Measurements from ENCODE around the gene NUP62. TPM values are rescaled to one million over a fixed set of nuclear protein-coding genes. Genes with fewer than 3 reads are reported as not detected.

NUP62 gene
- total RNA-seq, 6 donors from 2014 or later: 34.7 to 44.4 (median 40.1) TPM

- 77 to 80% methylated on average over 17 to 23 of the region's 23 CpGs for WGBS, 2 donors
- no peaks in the 10 kb centered on the region for H3K9me3 ChIP-seq
- DNase-seq (peak in 1 of 2 donors; percentile 64), ATAC-seq (ENCODE audit: low FRiP score in 2 of 2) (no peak)
- H3K27ac ChIP-seq: no peak overlapping the region
- peaks cover 10 to 13% (median 11%) of the 10 kb centered on the region in 4 donors for H3K4me1 ChIP-seq
- H3K36me3 ChIP-seq: peaks cover 27 to 51% (median 43%) of the 10 kb centered on the region in 4 donors
- no peak overlapping the region for H3K4me3 ChIP-seq
- no peak for TF ChIP-seq POLR2A (IDR thresholded peaks at IDR 0.05)
- no peak for TF ChIP-seq EP300 (IDR thresholded peaks at IDR 0.05)
- no peak for TF ChIP-seq POLR2AphosphoS5 (IDR thresholded peaks at IDR 0.05)
- TF ChIP-seq CTCF (IDR thresholded peaks at IDR 0.05): no peak
- H3K27me3 ChIP-seq: peaks cover 0 to 3% (median 0%) of the 10 kb centered on the region in 4 donors
Measured at GRCh38 chr19:49887037-49887664, 42.2 kb downstream of the NUP62 start.

- DNase-seq: no peak
- 91 to 94% methylated on average over 3 of the region's 3 CpGs for WGBS, 2 donors
- Histone ChIP-seq H3K9me3 (no peaks in the 10 kb centered on the region), H3K36me3 (peaks cover 46 to 74% (median 66%) of the 10 kb centered on the region in 4 donors), H3K4me1 (peaks cover under 1 to 2% (median 1%) of the 10 kb centered on the region in 4 donors), H3K27me3 (no peaks in the 10 kb centered on the region), H3K27ac (no peak overlapping the region), H3K4me3 (no peak overlapping the region)
- no peak for TF ChIP-seq POLR2A (IDR thresholded peaks at IDR 0.05)
- TF ChIP-seq EP300 (IDR thresholded peaks at IDR 0.05): no peak
- TF ChIP-seq POLR2AphosphoS5 (IDR thresholded peaks at IDR 0.05): no peak
- no peak for TF ChIP-seq CTCF (IDR thresholded peaks at IDR 0.05)
- ATAC-seq (ENCODE audit: low FRiP score in 2 of 2): no peak
Measured at GRCh38 chr19:49884760-49885159, 44.5 kb downstream of the NUP62 start.

- peaks cover 51 to 75% (median 68%) of the 10 kb centered on the region in 4 donors for H3K36me3 ChIP-seq
- H3K27ac ChIP-seq: no peak overlapping the region
- no peaks in the 10 kb centered on the region for H3K27me3 ChIP-seq
- WGBS, 2 donors: 97 to 98% methylated on average over 13 to 18 of the region's 18 CpGs
- H3K4me1 ChIP-seq: peaks cover 0 to 3% (median 0%) of the 10 kb centered on the region in 4 donors
- no peaks in the 10 kb centered on the region for H3K9me3 ChIP-seq
- no peak for TF ChIP-seq POLR2A (IDR thresholded peaks at IDR 0.05)
- TF ChIP-seq EP300 (IDR thresholded peaks at IDR 0.05): no peak
- TF ChIP-seq POLR2AphosphoS5 (IDR thresholded peaks at IDR 0.05): no peak
- no peak for TF ChIP-seq CTCF (IDR thresholded peaks at IDR 0.05)
- ATAC-seq (ENCODE audit: low FRiP score in 2 of 2): no peak
- peak in 1 of 2 donors; percentile 54 for DNase-seq
- H3K4me3 ChIP-seq: no peak overlapping the region
Measured at GRCh38 chr19:49884109-49884508, 45.2 kb downstream of the NUP62 start.

- Histone ChIP-seq H3K27ac (no peak overlapping the region), H3K4me3 (no peak overlapping the region), H3K9me3 (no peaks in the 10 kb centered on the region), H3K27me3 (no peaks in the 10 kb centered on the region), H3K4me1 (peaks cover 6 to 13% (median 10%) of the 10 kb centered on the region in 4 donors), H3K36me3 (peaks cover 51 to 71% (median 65%) of the 10 kb centered on the region in 4 donors)
- TF ChIP-seq POLR2AphosphoS5 (IDR thresholded peaks at IDR 0.05): no peak
- no peak for TF ChIP-seq CTCF (IDR thresholded peaks at IDR 0.05)
- TF ChIP-seq EP300 (IDR thresholded peaks at IDR 0.05): no peak
- TF ChIP-seq POLR2A (IDR thresholded peaks at IDR 0.05): no peak
- no peak for DNase-seq
- 92 to 99% methylated on average over 5 of the region's 5 CpGs for WGBS, 2 donors
- no peak for ATAC-seq (ENCODE audit: low FRiP score in 2 of 2)
Measured at GRCh38 chr19:49883094-49883493, 46.2 kb downstream of the NUP62 start.

GRCh38 chr19:49882643-49883042 lies 46.7 kb downstream of the NUP62 start:
- peaks cover 51 to 71% (median 64%) of the 10 kb centered on the region in 4 donors for H3K36me3 ChIP-seq
- ATAC-seq (ENCODE audit: low FRiP score in 2 of 2) (no peak), DNase-seq (peak in 1 of 2 donors; percentile 72)
- H3K27me3 ChIP-seq: no peaks in the 10 kb centered on the region
- H3K4me3 ChIP-seq: no peak overlapping the region
- no peak overlapping the region for H3K27ac ChIP-seq
- TF ChIP-seq EP300 (IDR thresholded peaks at IDR 0.05): no peak
- TF ChIP-seq CTCF (IDR thresholded peaks at IDR 0.05): no peak
- TF ChIP-seq POLR2A (IDR thresholded peaks at IDR 0.05): no peak
- no peak for TF ChIP-seq POLR2AphosphoS5 (IDR thresholded peaks at IDR 0.05)
- H3K9me3 ChIP-seq: no peaks in the 10 kb centered on the region
- H3K4me1 ChIP-seq: peaks cover 7 to 13% (median 11%) of the 10 kb centered on the region in 4 donors
- 98 to 99% methylated on average over 14 of the region's 14 CpGs for WGBS, 2 donors
